Measurements from ENCODE around the gene PTPMT1.
A peak's percentile ranks its signal among the peaks of the same experiment; 100 is the strongest.
"Not testable (repeated sequence)": the region's sequence is repeated elsewhere in the genome, so short reads cannot be mapped to it uniquely, and the experiment has no call there.

Gene PTPMT1

DNA sequence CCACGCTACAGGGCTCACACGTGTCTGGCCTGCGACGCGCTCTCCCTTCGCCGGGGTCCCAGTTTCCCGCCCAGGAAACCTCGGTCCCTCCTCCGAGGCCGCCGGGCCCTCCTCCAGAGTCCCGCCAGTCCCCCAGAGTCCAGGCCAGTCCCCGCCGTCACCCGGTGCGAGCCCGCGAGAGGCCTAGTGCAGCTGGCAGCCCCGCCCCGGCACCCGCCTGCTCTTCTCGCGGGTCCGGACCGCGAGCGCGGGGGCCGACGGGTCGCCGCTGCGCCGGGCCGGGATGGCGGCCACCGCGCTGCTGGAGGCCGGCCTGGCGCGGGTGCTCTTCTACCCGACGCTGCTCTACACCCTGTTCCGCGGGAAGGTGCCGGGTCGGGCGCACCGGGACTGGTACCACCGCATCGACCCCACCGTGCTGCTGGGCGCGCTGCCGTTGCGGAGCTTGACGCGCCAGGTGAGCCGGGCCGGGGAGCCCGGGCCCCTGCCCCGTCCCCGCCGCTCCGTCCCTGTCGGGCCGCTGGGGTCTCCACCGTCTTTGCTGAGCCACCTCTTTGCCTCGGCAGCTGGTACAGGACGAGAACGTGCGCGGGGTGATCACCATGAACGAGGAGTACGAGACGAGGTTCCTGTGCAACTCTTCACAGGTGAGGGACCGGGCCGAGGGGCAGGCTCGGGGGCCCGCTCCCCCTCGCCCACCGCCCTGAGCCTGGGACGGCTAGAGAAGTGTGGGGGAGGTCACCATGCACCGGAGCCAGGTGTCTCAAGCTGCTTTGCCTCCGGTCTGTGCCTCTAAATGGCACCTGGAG is at the start of gene PTPMT1:
TSS of gene PTPMT1 (plus strand) at position 260 of the 809 bp plus-strand sequence. CDS start at position 284, 24 bp downstream.
- peak; percentile 90 for DNase-seq

DNA sequence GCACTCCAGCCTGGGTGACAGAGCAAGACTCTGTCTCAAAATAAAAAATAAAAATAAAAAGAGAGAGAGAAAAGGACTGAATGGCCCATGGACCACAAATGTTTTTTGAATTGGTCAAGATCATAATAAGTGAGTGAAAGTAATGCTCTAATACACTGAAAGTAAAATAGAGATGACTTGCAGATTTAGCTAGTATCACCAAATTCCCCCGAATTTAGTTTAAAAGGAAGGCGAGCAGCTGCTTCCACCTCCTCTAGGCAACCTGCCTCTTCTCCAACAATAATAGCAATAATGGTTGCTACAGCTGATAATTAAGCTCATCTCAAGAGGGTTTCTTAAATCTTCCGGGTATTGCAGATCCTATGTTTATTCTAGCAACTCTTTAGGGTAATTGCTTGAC is 49.2 kb upstream of the PTPMT1 start:
- DNase-seq, result no peak

DNA sequence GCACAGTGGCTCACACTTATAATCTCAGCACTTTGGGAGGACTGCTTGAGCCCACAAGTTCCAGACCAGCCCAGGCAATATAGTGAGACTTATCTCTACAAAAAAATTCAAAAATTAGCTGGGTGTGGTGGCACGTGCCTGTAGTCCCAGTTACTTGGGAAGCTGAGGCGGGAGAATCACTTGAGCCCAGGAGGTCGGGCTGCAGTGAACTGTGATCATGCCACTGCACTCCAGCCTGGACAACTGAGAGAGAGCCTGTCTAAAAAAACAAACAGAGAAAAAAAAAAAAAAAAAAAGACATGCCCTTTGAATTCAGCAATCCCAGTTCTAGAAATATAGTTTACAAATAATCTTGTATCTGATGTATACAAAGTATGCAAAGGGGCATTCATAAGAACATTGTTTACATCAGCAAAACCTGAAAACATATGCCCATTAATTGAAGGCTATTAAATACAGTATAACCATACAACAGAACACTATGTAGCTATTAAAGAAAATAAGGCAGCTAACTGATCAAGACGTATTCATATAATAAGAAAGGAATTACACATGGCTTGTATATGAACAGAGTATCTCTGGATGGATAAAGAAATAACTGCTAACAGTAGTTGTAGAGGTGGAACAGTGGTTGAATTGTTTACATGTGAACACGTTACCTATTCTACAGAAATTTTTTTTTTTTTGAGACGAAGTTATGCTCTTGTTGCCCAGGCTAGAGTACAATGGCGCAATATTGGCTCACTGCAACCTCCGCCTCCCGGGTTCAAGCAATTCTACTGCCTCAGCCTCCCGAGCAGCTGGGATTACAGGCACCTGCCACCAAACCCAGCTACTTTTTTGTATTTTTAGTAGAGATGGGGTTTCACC is 48.2 kb upstream of the PTPMT1 start:
- DNase-seq, result no peak

DNA sequence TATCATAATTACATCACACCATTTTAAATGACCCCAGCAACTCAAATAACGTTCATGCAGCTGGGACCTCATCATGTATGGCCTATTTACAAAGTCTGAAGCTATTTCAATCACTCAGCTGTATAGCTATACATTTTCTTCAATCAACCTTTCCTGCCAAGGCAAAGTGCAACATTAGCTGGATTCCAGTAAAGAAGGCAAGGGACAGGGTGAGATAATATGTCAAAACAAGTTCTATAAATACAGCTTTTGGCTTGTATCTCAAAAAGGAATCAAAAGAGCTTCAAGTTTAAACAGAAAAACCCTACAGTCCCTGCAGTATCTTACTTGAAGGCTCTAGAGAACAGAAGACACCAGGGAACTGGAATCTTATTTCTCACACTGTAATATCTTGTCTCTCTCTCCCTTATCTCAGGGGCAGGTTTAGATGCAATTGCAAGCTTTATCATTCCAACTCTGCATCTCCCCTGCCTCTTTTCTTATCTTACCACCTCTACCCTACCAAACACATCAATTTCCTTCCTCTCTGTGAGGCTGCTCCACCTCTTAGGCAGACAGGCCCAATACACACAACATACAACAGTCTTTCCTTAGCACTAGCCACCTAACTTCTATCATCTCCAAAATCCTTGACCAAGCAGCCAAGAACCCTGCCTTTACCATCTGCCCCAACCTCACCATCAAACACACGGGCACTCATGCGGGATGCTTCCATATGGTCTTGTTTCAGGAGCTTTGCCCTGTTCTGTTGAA is 47.0 kb upstream of the PTPMT1 start:
- peak; percentile 59 for DNase-seq

DNA sequence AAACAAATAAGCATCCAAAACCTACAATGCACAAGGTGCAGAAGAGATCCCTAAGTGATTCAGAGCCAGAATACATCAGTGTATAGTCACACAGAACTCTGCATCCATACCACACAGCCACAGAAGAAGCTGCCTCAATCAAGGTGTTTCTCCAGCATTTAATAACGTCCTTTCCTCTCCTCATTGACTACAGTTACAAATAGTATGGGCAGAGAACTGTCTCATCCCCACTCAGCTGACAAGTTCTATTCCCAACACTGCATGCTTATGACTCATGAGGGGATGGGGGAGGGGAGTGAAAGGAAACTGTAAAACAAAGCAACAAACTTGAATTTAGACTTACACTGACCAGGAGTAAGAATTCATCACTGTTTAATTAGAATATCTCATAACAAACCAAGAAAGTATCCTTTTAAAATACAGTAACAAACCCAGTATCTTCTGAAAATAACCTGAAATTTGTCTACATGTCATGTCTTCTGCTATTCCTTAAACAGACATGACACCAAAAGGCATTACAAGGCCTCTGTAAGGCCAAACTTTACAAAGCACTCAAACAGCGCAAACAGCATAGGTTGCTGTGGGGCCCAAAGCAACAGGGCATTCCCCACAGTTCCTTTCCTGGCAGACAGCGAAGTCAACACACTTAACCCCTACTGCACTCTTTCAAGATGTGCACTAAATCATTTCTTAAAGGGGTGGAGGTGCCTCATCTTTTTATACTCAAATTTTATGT is 41.7 kb upstream of the PTPMT1 start:
- peak; percentile 45 for DNase-seq

GRCh38 chr11:47524291-47524874 is 41.0 kb upstream of the PTPMT1 start:
- no peak for DNase-seq

GRCh38 chr11:47526032-47526431 is 39.4 kb upstream of the PTPMT1 start:
- DNase-seq, result not testable (repeated sequence)

GRCh38 chr11:47527186-47527585 is 38.2 kb upstream of the PTPMT1 start:
- no peak for DNase-seq

GRCh38 chr11:47529951-47530350 is 35.4 kb upstream of the PTPMT1 start:
- no peak for DNase-seq

- not testable (repeated sequence) for DNase-seq
Measured at GRCh38 chr11:47530721-47531120, 34.7 kb upstream of the PTPMT1 start.

DNA sequence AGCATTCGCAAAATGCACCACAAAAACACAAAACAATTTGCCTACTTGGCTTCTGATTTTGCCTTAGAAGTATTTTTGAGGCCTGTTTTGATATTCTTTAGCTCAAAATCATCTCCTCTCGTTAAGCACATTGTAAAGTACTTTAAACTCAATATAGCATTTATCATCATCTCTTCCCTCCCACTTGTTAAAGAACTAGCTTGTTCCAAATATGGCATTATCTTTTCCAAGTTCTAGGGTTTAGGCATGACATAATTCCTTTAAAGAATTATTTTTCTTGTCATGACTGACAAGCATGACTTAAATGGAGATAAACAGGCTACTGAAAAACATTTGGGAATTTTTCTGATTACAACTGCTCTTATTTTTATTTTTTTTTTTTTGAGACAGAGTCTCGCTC is 33.7 kb upstream of the PTPMT1 start:
- no peak for DNase-seq

- DNase-seq, result no peak
Measured at GRCh38 chr11:47532597-47533213, 32.7 kb upstream of the PTPMT1 start.

GRCh38 chr11:47533690-47534151 is 31.7 kb upstream of the PTPMT1 start:
- DNase-seq, result no peak

DNA sequence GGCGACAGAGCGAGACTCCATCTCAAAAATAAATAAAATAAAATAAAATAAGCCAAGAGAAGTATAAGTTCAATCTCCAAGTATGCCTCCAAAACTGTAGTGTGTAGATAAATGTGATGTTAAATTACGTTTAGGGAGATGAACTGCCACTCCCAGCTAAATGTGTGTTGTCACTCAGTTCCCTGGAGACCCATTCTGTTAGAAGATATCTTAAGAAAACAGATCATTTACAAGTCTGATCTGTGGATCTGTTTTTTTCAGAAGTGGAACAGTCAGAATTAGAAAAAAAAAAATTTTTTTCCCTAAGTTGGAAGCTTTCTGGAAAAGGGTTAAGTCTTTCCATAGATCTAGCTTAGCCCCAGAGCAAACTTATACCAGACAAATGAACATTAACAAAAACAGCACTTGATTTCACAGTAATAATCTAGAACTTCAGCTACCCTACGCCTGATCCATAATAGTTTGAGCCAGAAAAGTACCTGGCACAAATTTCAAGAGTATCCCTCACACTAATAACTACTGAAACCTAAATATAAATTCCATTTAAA is 30.6 kb upstream of the PTPMT1 start:
- peak; percentile 59 for DNase-seq

GRCh38 chr11:47536915-47537314 is 28.5 kb upstream of the PTPMT1 start:
- DNase-seq, result no peak

DNA sequence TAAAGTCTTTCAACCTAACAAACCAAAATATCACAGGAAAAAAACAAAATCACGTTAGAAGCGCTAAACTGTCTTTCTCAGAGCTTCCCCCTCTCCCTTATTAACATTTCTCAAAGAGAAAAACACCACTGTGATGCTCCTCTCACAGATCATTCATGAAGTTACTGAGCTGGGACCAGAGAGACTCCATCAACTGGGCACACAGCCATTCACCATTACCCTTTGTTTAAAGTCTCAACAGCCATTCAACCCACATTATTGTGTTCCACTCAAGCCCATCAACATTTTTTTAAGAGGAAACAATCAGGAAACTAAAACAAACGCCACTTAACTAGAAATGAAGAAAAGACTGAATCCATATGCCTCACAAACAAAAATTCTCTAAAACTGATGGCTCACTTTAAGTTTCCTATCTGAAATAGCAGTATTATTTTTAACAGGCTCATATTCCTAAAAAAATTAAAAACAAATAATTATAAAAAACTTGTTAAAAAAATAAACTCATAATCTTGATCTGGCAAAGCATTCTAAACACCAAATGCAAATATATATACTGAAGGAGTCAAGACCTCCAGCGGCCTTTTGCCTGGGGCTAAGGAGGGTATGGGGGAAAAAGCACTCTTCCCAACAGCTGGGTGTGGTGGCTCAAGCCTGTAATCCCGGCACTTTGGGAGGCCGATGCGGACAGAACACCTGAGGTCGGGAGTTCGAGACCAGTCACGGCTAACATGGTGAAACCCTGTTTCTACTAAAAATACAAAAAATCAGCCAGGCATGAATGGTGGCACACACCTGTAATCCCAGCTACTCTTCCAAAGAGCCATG is 26.4 kb upstream of the PTPMT1 start:
- DNase-seq, result no peak

- no peak for DNase-seq
Measured at GRCh38 chr11:47539681-47540039, 25.7 kb upstream of the PTPMT1 start.

DNA sequence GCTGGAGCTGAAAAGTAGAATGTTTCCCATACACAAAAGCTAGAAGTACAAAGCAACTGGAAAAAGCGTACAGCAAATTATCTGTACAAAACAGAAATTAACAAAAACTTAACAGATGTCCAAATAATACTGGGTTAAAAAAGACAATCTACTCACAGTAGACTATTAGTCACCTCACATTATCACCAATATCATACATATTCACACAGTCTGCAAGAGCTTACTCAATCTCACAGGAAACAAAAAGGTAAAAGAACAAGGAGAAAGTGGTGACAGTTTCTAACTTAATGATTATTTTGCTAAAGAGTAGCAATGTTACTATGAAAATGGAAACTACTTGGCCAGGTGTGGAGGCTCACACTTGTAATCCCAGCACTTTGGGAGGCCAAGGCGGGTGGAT is 24.3 kb upstream of the PTPMT1 start:
- no peak for DNase-seq

DNA sequence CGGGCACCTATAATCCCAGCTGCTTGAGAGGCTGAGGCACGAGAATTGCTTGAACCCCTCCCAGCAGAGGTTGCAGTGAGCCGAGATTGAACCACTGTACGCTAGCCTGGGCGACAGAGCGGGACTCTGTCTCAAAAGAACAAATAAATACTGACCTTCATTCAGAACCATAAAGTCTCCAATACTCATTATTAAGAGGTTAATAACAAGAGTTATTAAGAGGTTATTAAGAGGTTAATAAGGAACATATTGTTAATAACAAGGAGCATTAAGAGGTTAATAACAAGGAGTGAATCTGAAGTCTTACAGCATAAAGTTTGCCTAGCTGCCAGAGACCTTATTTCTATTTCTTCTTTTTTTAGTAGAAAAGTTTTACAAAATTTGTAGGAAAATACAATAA is 20.1 kb upstream of the PTPMT1 start:
- no peak for DNase-seq

DNA sequence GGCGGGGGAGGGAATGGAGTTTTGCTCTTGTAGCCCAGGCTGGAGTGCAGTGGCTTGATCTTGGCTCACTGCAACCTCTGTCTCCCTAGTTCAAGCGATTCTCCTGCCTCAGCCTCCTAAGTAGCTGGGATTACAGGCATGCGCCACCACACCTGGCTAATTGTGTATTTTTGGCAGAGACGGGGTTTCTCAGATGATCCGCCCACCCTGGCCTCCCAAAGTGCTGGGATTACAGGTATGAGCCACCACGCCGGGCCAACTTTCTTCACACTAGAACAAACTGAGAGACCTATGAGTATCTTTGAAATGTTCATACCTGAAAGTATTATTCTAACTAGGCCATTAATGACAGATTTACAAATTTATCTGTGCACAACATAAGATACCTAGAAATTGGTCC is 19.1 kb upstream of the PTPMT1 start:
- DNase-seq, result not testable (repeated sequence)
